Mammary epithelial cell (primary cell): ENCODE measurements around the gene EPB41L2.

Experiments
- EZH2 ChIP-seq: IDR thresholded peaks from 2 replicates; pipeline ENCODE4 v1.6.1; 2012; ENCODE audit warnings: low read length, inconsistent platforms, borderline replicate concordance
- TF ChIP-seq, protein P1 (sequence below), 2 donors: IDR thresholded peaks in 1 of 2; conservative IDR thresholded peaks in 1 of 2; 2 replicates each; pipeline ENCODE4 v1.5.1; 2011 to 2012; ENCODE audit warnings: inconsistent platforms in 2 of 2, low read length in 2 of 2, mild to moderate bottlenecking in 2 of 2, control low read depth in 1 of 2, low read depth in 1 of 2; ENCODE audit not compliant: insufficient read depth in 1 of 2; ENCODE audit errors: extremely low read depth in 1 of 2

DNA sequence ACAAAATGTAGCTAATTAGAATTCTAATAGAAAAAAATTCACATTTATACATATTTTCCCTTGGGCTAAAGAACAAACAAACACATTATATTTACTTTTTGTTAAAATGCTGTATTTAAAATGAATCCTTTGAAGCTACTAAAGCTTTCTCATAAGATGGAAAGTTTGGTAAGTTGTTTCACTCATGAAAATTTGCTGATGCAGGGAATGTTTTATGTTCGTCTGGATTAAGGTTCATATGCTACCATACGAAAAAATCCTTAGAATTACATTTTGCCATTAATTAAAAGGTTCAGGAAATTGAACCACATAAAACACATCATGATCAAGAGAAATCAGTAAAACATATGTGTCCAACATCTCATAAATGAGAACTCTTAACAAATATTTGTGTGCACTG, 173.6 kb downstream of the EPB41L2 start:
- TF ChIP-seq, protein P1, sequence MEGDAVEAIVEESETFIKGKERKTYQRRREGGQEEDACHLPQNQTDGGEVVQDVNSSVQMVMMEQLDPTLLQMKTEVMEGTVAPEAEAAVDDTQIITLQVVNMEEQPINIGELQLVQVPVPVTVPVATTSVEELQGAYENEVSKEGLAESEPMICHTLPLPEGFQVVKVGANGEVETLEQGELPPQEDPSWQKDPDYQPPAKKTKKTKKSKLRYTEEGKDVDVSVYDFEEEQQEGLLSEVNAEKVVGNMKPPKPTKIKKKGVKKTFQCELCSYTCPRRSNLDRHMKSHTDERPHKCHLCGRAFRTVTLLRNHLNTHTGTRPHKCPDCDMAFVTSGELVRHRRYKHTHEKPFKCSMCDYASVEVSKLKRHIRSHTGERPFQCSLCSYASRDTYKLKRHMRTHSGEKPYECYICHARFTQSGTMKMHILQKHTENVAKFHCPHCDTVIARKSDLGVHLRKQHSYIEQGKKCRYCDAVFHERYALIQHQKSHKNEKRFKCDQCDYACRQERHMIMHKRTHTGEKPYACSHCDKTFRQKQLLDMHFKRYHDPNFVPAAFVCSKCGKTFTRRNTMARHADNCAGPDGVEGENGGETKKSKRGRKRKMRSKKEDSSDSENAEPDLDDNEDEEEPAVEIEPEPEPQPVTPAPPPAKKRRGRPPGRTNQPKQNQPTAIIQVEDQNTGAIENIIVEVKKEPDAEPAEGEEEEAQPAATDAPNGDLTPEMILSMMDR (conservative IDR thresholded peaks at IDR 0.05 in 1 of 2, IDR thresholded peaks at IDR 0.05 in 1 of 2; ENCODE audit: extremely low read depth in 1 of 2, insufficient read depth in 1 of 2, low read depth in 1 of 2, low read length in 2 of 2): no peak
- no peak for TF ChIP-seq EZH2
